ENCODE results near the gene CCDC60.

The CCDC60 gene

GRCh38 chr12:119450771-119451170 is 116.2 kb downstream of the CCDC60 start:
- DNase-seq, result no peak

- DNase-seq, result no peak
Observed at GRCh38 chr12:119456824-119457223, 122.3 kb downstream of the CCDC60 start.

GRCh38 chr12:119457271-119457670 is 122.7 kb downstream of the CCDC60 start:
- no peak for DNase-seq

GRCh38 chr12:119459481-119459880 is 125.0 kb downstream of the CCDC60 start:
- DNase-seq, result no peak

GRCh38 chr12:119460876-119461275 is 126.3 kb downstream of the CCDC60 start:
- DNase-seq, result no peak

- no peak for DNase-seq
Observed at GRCh38 chr12:119461636-119462214, 127.2 kb downstream of the CCDC60 start.

GRCh38 chr12:119463211-119463926 is 128.8 kb downstream of the CCDC60 start:
- no peak for DNase-seq

GRCh38 chr12:119468296-119468695 is 133.8 kb downstream of the CCDC60 start:
- DNase-seq, result no peak

GRCh38 chr12:119475650-119476049 is 141.1 kb downstream of the CCDC60 start:
- DNase-seq, result no peak

- DNase-seq, result no peak
Observed at GRCh38 chr12:119476951-119477350, 142.4 kb downstream of the CCDC60 start.

- no peak for DNase-seq
Observed at GRCh38 chr12:119479121-119479561, 144.6 kb downstream of the CCDC60 start.

GRCh38 chr12:119480551-119480950 is 146.0 kb downstream of the CCDC60 start:
- DNase-seq, result no peak

GRCh38 chr12:119486599-119487154 is 152.1 kb downstream of the CCDC60 start:
- no peak for DNase-seq

- DNase-seq, result no peak
Observed at GRCh38 chr12:119491814-119492213, 157.3 kb downstream of the CCDC60 start.

- no peak for DNase-seq
Observed at GRCh38 chr12:119500209-119500608, 165.7 kb downstream of the CCDC60 start.

GRCh38 chr12:119501052-119501451 is 166.5 kb downstream of the CCDC60 start:
- DNase-seq, result no peak

- DNase-seq, result no peak
Observed at GRCh38 chr12:119505001-119505400, 170.5 kb downstream of the CCDC60 start.

GRCh38 chr12:119512772-119513497 is 178.4 kb downstream of the CCDC60 start:
- no peak for DNase-seq

GRCh38 chr12:119528241-119528640 is 193.7 kb downstream of the CCDC60 start:
- DNase-seq, result no peak

- no peak for DNase-seq
Observed at GRCh38 chr12:119540476-119540875, 205.9 kb downstream of the CCDC60 start.

GRCh38 chr12:119544765-119545625 is 210.5 kb downstream of the CCDC60 start:
- DNase-seq, result peak; percentile 57

- DNase-seq, result no peak
Observed at GRCh38 chr12:119546340-119546739, 211.8 kb downstream of the CCDC60 start.

GRCh38 chr12:119547001-119547400 is 212.5 kb downstream of the CCDC60 start:
- no peak for DNase-seq

All from CD4-positive, alpha-beta T cell treated with Interleukin-10 for 1 hour (primary cell).